Measurements from ENCODE around the gene CCDC116. TPM values are rescaled to one million over a fixed set of nuclear protein-coding genes. Genes with fewer than 3 reads are reported as not detected.

CCDC116 gene
- total RNA-seq, 1 donor from 2014 or later = not detected

GRCh38 chr22:21680830-21681565 lies 48.4 kb downstream of the CCDC116 start:
- FAIRE-seq (no peak), DNase-seq (ENCODE audit: low read depth) (no peak)
- TF ChIP-seq CTCF (IDR thresholded peaks at IDR 0.05; ENCODE audit: insufficient read depth, low read length, severe bottlenecking) = no peak
- Histone ChIP-seq H3K36me3 (ENCODE audit: control insufficient read depth, insufficient read depth, low read length) (peaks cover 23% of the 10 kb centered on the region), H3K27me3 (ENCODE audit: control insufficient read depth, insufficient read depth, low read length) (no peaks in the 10 kb centered on the region), H3K4me3 (ENCODE audit: low read depth, low read length) (no peak overlapping the region)

GRCh38 chr22:21681566-21682370 lies 49.2 kb downstream of the CCDC116 start:
- no peak overlapping the region for H3K4me3 ChIP-seq (ENCODE audit: low read depth, low read length)
- DNase-seq (ENCODE audit: low read depth) = peak; percentile 23
- no peaks in the 10 kb centered on the region for H3K27me3 ChIP-seq (ENCODE audit: control insufficient read depth, insufficient read depth, low read length)
- TF ChIP-seq CTCF (IDR thresholded peaks at IDR 0.05; ENCODE audit: insufficient read depth, low read length, severe bottlenecking) = no peak
- no peak for FAIRE-seq
- H3K36me3 ChIP-seq (ENCODE audit: control insufficient read depth, insufficient read depth, low read length) = peaks cover 26% of the 10 kb centered on the region

- DNase-seq (ENCODE audit: low read depth) (no peak), FAIRE-seq (no peak)
- no peak for TF ChIP-seq CTCF (IDR thresholded peaks at IDR 0.05; ENCODE audit: insufficient read depth, low read length, severe bottlenecking)
- H3K4me3 ChIP-seq (ENCODE audit: low read depth, low read length) = no peak overlapping the region
- peaks cover 28% of the 10 kb centered on the region for H3K36me3 ChIP-seq (ENCODE audit: control insufficient read depth, insufficient read depth, low read length)
- H3K27me3 ChIP-seq (ENCODE audit: control insufficient read depth, insufficient read depth, low read length) = no peaks in the 10 kb centered on the region
Observed at GRCh38 chr22:21682385-21683175, 50.0 kb downstream of the CCDC116 start.

- DNase-seq (ENCODE audit: low read depth) (no peak), FAIRE-seq (no peak)
- no peak overlapping the region for H3K4me3 ChIP-seq (ENCODE audit: low read depth, low read length)
- H3K36me3 ChIP-seq (ENCODE audit: control insufficient read depth, insufficient read depth, low read length) = peaks cover 32% of the 10 kb centered on the region
- no peaks in the 10 kb centered on the region for H3K27me3 ChIP-seq (ENCODE audit: control insufficient read depth, insufficient read depth, low read length)
- no peak for TF ChIP-seq CTCF (IDR thresholded peaks at IDR 0.05; ENCODE audit: insufficient read depth, low read length, severe bottlenecking)
Observed at GRCh38 chr22:21683401-21683811, 50.8 kb downstream of the CCDC116 start.

- Histone ChIP-seq H3K27me3 (ENCODE audit: control insufficient read depth, insufficient read depth, low read length) (no peaks in the 10 kb centered on the region), H3K36me3 (ENCODE audit: control insufficient read depth, insufficient read depth, low read length) (peaks cover 38% of the 10 kb centered on the region), H3K4me3 (ENCODE audit: low read depth, low read length) (no peak overlapping the region)
- FAIRE-seq (no peak), DNase-seq (ENCODE audit: low read depth) (no peak)
- TF ChIP-seq CTCF (IDR thresholded peaks at IDR 0.05; ENCODE audit: insufficient read depth, low read length, severe bottlenecking) = no peak
Observed at GRCh38 chr22:21684492-21685163, 52.1 kb downstream of the CCDC116 start.

Data from bronchial epithelial cell (primary cell).